WI38 (cell line): ENCODE results near the gene MACF1.

Experiments
- H3K4me3 ChIP-seq: 2 replicates; pipeline ENCODE4 v1.5.1; 2011; ENCODE audit warnings: low read depth, mild to moderate bottlenecking, control low read depth, low read length
- TF ChIP-seq, protein P1 (sequence below): IDR thresholded peaks from 2 replicates; pipeline ENCODE4 v1.5.1; 2012; ENCODE audit warnings: low read depth, mild to moderate bottlenecking, control low read depth, low read length

MACF1 gene

DNA sequence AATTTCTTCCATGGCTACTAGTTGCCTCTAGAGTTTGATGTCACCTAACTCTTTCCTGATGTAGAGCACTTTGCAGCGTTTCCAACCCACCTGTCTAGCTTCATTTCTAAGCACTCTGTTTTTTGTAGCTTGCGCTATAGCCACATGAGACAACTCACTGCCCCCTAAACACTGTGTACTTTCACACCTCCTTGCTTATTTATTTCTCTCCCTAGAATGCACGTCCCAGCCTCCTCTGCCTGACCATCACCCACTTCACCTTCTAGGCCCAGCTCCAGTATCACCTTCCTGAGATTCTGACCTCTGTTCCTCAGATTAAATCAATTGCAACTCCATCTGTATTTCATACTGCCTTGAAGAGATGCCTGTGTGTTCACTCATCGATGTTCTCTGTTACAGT lies 32.5 kb downstream of the MACF1 start:
- H3K4me3 ChIP-seq, result no peak overlapping the region
- TF ChIP-seq, protein P1, sequence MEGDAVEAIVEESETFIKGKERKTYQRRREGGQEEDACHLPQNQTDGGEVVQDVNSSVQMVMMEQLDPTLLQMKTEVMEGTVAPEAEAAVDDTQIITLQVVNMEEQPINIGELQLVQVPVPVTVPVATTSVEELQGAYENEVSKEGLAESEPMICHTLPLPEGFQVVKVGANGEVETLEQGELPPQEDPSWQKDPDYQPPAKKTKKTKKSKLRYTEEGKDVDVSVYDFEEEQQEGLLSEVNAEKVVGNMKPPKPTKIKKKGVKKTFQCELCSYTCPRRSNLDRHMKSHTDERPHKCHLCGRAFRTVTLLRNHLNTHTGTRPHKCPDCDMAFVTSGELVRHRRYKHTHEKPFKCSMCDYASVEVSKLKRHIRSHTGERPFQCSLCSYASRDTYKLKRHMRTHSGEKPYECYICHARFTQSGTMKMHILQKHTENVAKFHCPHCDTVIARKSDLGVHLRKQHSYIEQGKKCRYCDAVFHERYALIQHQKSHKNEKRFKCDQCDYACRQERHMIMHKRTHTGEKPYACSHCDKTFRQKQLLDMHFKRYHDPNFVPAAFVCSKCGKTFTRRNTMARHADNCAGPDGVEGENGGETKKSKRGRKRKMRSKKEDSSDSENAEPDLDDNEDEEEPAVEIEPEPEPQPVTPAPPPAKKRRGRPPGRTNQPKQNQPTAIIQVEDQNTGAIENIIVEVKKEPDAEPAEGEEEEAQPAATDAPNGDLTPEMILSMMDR, result no peak

DNA sequence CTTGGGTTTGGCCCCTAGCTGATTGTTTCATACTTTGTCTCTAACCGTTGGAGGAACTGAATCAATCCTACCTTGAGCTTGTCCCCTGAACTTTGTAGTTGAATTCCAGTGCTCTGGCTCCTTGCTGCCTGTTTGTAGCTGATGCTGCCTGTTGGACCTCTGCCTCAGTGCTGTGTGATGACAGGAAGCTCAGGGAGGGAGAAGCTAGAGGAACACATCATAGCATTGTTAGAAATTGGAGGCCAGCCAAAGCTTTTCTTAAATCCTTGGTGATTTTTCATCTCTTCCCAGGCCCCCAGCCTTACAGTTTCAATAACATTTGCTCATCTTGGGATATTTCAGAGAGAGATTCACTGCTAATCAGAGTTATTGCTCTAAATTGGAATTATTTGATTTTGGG lies 34.0 kb downstream of the MACF1 start:
- TF ChIP-seq, protein P1, result no peak
- no peak overlapping the region for H3K4me3 ChIP-seq

DNA sequence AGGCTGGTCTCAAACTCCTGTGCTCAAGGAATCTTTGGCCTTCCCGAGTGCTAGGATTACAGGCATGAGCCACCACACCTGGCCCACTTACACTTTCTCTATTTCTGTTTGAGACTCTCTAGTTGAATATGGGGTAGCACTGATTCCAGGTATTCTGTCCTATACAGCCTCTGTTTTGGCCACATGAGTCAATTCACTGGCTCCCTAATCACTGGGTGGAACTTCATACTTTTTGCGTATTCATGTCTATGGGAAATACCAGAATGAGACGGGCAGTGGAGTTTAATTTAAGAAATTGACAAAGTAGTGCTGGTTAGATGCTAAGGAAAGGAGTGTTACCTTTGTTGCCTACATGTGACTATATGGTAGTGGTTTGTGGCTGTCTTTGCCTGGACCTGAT lies 35.5 kb downstream of the MACF1 start:
- no peak overlapping the region for H3K4me3 ChIP-seq
- TF ChIP-seq, protein P1, result no peak

GRCh38 chr1:39243302-39243701 lies 38.8 kb downstream of the MACF1 start:
- TF ChIP-seq, protein P1, result no peak
- no peak overlapping the region for H3K4me3 ChIP-seq

DNA sequence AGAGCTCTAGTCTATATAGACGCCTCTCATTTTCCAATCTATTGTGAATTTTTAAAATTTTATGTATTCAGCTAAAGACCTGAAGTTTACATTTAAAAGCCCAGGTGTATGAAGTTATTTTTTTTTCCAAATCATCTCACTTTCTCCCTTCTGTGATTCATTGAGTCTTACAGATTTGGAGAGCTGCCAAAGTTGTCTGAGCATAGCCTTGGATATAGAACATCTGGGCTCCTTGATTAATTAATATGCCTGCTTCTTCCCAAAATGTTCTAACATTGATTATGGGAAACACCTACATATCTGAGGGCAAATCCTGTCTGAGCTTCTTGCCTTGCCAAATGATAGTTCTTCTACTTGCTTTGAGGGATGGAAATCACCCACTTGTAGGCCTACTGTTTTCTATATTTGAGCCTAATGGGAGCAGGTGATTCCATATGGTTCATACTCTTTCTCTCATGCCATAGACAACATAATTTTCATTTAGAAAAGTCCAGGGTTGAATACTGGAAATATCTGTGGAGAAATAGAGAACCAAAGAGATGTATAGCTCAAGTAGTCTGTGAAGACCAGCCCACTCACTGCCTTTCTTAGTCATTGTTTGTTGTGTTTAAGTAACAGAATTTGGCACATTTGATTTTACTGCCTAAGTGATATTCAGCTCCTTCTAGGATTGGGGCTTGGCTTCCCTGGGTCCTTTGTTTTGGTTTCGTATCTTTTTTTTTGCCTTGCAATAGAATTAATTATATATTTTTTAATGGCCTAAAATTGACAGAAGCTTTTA lies 46.2 kb downstream of the MACF1 start:
- no peak overlapping the region for H3K4me3 ChIP-seq
- TF ChIP-seq, protein P1, result no peak

GRCh38 chr1:39255222-39255621 lies 50.7 kb downstream of the MACF1 start:
- no peak overlapping the region for H3K4me3 ChIP-seq
- TF ChIP-seq, protein P1, result no peak

DNA sequence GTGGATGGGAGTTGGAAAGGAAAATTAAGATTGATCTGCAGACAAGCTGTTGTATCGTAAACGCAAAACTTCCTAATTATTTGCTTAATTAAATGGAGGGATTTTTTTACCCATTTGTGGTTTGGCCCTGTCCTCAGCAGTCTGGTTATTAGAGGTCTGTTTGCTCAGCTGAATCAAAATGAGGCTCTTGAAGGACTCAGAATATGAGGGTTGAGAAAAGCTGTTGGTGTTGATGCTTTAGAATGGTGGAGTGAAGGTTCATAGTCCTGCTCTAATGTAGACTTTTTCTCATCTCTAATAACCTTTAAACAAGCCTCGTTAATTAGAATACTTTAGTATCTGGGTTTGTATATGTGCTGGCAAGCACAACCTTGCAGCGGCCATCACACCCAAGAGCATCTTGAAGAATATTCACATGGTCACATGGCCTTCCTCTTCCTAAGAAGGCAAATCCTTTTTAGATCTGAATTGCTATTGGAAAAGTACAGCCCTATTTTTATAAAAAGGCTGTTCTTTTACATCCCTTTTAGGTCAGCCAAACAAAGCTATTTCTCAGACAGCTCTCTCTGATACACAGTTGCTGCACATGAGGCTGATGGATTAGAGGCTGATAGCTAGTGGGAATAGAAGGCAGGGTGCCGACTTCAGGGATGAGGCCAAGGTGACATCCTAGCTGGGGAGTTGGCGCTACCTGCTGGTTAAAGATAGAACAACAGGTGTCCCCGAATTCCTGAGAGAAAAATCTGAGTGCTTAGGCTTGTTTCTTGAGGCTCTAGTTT lies 53.8 kb downstream of the MACF1 start:
- TF ChIP-seq, protein P1, result peak; percentile 65
- no peak overlapping the region for H3K4me3 ChIP-seq
